ENCODE results near the gene AATK.

DNA sequence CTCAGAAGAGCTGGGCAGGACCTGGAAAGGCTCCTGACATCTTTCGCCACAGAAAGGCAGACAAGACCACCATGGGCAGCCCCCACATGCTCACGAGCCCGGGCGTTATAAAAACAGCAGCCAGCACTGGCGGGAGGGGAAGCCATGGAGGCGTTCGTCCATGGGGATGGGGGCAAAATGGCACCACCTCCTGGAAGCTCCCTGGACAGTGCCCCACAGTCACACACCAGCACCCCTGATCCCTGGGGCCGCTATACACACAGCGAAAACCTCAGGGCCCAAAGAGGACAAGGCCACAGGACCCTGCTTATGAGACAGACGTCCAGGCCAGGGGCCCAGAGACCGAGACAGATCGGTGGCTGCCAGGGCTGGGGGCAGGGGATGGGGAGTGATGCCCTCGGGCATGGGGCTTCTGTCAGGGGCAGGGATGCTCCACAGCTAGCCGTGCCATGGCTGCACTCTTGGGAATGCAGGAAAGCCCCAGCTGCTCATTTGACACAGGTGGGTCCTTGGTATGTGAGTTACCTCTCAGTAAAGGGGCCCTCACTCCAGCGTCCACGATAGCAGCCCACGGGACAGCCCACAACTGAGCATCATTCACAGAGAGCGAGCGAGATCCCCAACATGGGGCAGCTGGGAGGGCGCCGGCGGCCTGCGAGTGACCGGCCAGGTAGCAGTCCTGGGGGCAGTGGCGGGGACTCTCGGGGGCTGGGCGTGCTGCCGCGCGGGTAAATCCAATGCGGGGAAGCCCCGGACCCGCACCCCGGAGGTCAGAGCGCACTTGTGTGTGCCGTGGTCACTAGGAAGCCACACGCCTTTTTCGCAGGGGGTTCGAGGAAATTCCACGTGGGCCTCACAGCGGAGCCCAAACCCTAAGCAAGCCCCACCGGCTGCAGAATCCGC lies 7.1 kb downstream of the AATK start:
- TF ChIP-seq, protein P1, sequence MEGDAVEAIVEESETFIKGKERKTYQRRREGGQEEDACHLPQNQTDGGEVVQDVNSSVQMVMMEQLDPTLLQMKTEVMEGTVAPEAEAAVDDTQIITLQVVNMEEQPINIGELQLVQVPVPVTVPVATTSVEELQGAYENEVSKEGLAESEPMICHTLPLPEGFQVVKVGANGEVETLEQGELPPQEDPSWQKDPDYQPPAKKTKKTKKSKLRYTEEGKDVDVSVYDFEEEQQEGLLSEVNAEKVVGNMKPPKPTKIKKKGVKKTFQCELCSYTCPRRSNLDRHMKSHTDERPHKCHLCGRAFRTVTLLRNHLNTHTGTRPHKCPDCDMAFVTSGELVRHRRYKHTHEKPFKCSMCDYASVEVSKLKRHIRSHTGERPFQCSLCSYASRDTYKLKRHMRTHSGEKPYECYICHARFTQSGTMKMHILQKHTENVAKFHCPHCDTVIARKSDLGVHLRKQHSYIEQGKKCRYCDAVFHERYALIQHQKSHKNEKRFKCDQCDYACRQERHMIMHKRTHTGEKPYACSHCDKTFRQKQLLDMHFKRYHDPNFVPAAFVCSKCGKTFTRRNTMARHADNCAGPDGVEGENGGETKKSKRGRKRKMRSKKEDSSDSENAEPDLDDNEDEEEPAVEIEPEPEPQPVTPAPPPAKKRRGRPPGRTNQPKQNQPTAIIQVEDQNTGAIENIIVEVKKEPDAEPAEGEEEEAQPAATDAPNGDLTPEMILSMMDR (IDR thresholded peaks at IDR 0.05) = no peak
- no peak for TF ChIP-seq POLR2AphosphoS5 (IDR thresholded peaks at IDR 0.05)
- TF ChIP-seq POLR2A (IDR thresholded peaks at IDR 0.05) = no peak

Measured in upper lobe of left lung (tissue), 4 donors.